Measurements from ENCODE around the gene GOLGB1.

GOLGB1 gene

DNA sequence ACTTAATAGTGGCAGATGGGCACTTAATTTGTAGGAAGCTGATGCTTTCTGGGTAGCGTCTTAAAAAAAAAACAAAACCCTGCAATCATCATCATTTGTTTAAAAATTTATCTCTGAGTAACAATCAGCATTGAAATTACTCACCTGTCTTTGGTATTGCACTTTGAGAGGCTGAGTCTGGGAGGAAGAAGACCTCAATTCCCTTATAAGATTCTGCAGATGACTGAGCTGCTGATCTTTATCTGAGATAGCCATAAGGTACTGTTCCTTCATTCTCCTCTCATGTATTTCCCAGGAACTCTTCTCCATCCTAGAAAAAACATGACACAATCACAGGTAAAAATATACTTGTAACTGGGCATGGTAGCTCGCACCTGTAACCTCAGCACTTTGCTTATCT lies 72.4 kb downstream of the GOLGB1 start:
- no peak for DNase-seq

DNA sequence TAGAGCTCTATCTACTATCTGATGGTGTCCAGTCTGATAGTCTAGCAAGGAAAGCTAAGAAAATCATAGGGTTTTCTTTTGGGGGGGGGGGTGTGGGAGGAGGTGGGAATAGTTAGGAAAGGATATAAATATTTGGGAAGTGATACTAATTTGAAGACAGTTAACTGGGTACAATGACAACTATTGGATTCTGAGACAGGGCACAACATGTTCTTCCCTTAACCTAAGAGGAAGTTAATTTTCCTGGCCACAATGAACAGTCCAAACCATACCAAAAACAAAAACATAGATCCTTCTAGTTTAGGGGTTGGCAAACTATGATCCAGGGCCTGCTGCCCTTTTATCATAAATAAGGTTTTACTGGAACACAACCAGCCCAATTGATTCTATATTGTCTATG lies 78.9 kb downstream of the GOLGB1 start:
- DNase-seq: no peak

DNA sequence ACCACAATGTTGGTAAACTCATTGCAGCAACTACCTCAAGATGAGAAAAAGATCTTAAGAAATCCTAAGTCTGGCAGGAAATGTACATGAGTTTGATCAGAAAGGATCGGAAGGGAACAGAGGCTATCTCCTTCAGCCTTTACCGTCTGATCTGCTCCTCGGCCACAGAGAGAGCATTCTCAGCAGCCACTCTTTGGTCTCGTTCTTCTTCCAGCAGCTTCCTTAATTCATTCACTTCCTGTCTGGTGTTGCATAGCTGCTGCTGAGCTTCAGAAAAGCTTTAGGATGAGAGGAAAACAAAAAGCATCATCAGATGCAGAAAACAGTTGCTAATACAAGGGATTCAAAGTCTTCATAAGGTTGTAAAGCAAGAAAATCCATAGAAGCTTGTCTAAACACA lies 82.2 kb downstream of the GOLGB1 start:
- DNase-seq: peak; percentile 19 to 43

DNA sequence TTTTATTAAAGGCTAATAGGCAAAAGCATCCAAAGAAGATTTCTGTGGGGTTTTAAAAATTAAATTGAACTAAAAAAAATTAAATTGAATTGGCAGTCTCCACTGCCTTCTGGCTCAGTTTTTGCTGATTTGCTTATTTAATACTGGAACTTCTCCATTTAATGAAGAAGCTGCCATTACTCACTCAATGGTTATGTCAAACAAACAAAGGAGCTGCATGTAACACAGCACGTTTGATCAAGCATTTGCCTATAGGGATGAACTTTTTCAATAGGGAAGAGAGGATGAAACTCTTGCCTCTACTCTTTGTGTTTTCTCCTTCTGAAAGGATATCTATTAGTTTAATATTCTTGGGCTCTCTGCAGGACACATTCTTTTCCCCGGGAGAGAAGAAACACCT lies 84.1 kb downstream of the GOLGB1 start:
- DNase-seq: no peak

DNA sequence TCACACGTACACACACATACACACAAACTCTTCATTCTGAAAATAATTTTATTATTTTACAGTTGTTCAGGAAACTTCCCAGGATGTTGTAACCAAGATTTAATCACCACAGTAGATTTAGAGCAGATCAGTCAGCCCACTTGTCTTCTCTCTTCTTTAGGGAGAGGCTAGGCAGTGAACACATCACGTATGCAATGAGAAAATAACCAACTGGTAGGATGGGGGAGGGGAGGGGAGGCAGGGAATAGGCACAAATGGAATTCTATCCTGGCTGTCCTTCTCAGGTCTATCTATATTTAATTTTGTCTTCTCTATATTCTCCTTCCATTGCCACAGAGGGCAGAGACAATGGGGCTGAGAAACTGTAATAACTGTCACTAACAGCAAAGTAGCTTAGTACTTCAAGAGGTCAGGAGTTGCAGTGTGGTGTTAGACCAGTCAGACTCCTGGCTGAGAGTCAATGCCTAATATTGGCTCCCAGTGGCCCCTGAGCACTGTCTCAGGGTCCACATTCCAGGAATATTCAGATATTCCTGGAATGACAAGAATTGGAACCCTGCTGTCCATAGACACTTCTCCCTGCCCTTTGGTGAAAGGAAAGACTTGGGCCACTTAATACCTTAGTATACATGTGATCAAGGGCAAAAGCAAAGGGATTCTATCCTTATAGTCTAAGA lies 86.2 kb downstream of the GOLGB1 start:
- no peak for DNase-seq

DNA sequence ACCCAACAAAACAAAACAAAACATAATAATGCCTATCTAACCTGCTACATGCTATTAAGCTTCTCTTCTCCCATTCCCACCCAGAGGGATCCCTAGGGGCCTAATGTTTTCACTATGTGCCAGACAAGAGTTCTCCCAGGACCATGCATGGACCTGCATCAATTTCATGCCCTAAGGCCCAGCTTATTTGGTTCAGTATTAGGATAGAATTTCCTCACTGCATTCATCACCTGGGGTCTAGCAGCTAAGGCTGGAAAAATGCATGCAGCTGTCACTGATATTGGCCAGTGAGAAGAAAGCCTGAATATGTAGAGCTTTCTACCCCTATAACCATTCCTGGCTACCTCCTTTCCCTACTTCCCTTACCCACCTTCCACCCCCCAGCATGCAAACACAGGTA lies 86.8 kb downstream of the GOLGB1 start:
- DNase-seq: no peak

DNA sequence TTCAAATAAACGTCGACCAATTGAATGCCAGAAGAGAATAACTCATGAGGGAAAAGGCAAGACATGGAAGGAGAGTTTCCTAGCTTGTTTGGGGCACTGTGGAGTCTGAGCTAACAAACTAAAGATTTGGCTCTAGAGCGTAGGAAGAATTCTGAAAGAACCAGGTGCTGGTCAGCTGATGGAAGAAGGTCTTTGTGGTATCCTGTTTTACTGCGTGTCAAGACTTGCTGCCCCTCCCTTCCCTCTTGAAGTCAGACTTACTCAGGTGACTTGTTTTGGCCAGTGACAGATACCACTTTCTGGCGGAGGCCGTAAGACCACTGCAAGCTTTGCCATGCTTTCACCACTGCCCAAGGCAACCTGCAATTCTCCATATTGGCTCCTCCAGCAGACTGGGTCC lies 88.2 kb downstream of the GOLGB1 start:
- no peak for DNase-seq

DNA sequence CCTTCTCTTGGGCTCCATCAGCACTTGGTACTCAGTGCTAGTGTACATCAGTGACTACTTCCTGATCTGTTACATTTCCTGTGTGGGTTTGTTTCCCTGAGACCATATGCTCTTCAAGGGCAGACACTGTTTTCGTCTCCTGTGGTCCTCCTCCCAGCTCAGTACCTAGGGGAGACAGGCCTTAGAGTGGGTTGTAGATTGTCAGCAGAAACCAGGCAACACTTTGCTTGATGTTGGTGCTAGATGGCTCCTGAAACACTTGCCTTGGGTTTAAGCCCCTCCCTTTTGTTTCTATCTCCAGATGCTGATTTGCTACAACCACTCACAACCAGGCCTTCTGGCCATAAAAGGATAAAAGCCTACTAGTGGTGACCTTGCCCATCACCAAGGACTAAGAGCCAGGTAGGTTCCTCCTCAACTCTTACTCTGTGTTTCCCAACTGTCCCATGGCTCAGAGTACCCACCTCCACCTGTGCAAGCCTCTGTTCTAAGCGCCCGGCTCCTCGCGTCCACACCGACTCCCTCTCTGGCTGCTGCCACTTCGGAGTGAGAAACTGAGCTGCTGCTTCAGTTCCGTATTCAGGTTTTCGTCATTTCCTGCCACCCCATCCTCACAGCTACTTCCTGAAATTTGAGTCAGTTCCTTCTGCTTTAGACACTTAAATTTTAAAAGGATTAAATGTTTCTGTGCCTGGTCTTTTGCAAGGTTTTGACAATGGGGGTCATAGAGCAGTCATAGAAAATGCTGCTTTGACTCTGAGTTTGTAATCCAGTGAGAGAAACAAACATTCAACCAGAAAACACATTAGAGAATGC lies 89.0 kb downstream of the GOLGB1 start, which contains the start of gene HCLS1:
Gene HCLS1 (minus strand): TSS at position 548 of the 816 bp plus-strand sequence. CDS start 2,556 bp downstream, outside the sequence.
- DNase-seq: peak; percentile 83

DNA sequence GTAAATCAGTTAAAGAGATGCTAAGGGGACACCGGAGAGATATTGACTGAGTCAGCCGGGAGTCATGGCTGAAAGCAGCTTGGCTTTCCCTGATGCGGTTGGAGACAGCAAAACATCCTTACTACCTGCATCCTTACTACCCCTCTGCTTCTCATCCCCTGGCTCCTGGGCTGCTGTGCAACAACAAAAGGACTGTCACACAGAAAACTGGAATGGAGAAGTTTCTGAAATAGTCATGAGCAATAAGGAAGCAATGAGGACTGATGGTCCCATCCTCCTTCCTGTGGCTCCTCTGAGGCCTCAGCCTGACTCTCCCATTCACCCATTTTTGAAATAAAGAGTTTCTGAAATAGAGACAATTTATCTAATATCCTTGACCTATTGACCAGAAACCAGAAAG lies 90.0 kb downstream of the GOLGB1 start:
- DNase-seq: peak in 1 of 2 donors; percentile 18

DNA sequence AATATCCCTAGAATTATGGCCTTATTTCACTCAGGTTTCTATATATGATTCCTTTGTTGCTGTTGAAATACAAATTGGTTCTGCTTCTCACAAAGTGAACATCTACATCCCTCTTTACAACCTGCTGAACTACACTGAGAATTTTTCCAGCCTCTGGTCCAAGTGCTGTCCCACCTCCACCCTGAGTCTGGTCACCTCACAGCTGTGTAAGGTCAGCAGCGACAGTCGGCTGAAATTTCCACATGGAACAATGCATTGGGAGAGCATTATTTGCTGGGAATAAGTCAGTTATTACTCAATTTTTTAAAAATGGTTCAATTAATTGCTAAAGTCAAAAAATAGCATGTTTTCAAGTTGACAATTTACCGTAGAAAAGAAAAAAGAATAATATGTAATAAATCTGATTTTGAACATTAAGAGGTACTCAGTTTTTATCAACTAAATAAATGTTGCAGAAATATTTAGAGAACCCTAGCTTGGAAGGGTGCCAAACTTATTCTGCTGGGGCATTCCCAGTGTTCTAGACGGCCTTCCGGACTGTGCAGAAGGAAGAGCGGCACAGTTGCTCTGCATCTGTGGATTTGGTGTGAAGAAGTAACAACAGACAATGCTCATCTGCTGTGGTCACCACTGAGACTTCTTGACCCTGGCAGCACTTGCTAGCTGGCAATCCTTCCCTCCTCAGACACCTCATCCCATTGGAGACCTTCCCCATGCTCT lies 90.7 kb downstream of the GOLGB1 start:
- DNase-seq: no peak

DNA sequence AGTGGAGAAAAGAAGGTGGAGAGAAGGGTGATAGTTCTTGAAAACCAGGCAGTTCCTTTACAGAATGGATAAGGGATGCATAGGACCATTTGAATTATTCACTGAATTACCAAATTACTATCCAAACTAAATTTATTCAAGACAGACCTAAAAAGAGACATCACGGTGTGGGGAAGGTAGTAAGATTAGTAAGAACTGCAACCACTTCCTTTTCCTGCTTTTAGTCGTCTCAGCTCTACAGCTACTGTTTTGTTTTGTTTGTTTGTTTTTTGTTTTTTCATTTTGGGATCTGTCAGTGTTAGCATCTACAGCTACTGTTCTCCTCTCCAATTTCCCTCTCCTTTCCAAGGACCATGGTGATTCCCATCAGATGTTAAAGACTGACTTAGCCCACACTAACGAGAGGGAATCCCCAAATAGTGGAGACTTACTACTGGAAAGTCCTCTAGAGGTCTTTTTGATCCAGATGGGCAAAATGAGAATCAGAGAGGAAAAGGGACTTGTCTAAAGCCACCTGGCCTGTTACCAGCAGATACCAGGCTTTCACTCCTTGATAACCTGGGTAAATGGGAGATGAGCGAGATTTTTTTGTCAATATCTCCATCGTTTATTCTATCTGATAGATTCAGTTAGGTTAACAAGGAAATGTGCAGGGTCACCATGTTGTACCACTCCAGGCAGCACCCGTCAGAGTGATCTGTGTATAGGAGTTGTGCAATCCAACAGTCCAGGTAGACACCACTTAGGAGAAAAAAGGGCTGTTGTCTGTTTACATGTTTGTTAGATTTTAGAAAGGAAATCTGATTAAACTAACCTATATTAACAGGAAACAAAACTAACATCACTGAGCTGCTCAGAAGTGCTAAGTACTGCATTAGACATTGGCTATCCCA lies 94.8 kb downstream of the GOLGB1 start:
- no peak for DNase-seq

DNA sequence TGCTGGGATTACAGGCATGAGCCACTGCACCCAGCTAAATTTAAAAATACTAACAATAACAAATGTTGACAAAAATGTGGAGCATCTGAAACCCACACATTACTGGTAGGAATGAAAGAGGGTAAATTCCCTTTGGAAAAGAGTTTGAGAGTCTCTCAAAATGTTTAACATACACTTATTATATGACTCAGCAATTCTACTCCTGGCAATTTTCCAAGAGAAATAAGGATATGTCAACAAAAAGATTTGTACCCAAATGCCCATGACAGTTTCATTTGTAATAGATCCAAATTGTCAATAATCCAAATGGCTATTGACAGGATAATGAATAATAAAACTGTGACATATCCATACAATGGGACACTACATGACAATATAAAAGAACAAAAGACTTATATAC lies 97.9 kb downstream of the GOLGB1 start:
- peak in 1 of 2 donors; percentile 8 for DNase-seq

DNA sequence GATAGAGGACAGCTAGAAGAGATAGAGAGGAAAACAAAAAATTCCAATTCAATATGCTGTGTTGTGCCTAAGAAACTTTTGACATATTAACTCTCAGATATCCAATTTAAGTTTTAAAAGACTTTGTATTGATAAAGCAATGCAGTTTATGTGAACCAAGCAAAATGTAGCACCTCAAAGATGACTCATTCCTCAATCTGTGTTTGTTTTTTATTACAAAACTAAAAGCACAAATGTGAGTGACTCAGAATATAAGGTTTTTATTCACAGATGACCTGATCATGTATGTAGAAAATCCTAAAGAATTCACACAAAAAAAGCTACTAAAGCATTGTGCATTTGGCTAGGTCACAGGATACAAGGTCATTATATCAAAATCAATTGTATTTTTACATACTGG lies 99.9 kb downstream of the GOLGB1 start:
- DNase-seq: no peak

DNA sequence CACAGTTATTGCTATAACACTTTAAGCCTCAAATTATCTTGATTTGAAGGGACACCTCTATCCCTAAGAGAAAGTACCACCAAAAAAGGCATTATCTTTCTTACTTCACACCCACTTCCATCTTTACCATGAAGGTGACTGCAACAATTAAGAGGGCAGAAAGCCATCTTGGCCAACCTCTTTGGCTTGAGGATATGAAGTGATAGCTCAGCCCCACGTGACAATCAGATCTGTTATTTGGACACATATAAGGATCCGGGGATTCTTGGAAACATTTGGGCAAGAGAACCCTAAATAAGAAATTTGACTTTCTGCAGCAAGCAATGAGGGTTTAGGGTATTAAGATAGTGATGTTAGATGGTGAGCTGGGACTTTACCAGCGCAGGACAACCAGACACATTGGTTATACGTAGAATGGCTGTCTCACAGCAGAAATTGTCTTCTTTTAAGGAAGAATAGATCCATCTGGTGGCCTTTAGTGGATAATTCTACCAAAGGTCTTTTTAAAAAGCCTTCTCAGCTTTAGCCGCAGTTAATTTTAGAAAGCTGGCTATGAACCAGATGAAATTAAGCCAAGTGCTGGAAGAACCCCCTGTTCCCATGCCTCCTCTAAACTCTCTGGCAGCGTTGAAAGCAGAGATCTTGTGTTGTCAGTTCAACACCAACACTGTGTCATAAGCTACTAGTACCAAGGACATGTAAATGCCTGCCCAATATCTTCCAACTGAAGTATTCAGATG lies 101.2 kb downstream of the GOLGB1 start:
- no peak for DNase-seq

DNA sequence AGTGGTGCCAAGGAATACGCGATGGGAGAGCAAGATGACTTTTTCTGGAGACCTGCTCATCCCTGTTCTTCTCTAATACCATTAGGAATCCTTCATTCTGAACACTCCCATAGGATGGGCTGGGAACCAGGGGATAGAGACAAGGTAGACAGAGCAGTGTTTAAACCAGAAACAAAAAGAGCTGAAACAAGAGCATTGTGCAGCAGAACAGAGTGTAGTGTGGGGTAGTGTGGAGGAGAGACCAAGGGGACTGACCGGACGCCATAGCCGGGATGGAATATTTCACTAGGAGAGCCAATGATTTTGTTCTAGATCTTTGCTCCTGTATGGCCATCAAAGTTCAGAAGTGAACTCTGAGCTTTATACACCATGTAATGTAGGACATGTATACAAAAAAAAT lies 104.5 kb downstream of the GOLGB1 start:
- DNase-seq: no peak

DNA sequence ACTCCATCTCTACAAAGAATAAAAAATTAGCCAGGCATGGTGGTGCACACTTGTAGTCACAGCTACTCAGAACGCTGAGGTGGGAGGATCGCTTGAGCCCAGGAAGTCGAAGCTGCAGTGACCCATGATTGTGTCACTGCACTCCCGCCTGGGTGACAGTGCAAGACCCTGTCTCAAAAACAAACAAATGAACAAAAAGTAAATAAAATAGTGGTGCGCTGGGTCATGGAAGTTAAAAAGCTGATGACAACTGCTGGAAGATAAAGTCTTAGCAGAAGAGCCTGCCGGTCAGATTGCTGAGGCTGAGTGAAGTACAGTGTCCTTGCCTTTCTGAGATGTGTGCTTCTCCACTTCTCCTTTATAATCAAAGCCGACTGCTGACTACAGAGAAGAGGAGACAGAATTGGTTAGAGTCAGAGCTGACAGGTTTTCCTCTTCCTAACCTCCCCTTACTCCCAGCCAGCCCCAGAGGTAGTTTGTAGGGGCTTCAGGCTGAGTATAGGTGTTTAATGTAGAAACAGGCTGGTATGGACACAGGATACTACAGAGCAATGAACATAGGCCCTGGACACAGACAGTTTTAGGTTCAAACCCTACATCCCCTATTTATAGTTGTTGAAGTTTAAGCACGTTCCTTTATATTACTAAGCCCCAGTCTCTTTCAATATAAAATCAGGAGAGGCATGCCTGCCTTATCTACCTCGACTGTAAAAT lies 106.8 kb downstream of the GOLGB1 start:
- DNase-seq: no peak

DNA sequence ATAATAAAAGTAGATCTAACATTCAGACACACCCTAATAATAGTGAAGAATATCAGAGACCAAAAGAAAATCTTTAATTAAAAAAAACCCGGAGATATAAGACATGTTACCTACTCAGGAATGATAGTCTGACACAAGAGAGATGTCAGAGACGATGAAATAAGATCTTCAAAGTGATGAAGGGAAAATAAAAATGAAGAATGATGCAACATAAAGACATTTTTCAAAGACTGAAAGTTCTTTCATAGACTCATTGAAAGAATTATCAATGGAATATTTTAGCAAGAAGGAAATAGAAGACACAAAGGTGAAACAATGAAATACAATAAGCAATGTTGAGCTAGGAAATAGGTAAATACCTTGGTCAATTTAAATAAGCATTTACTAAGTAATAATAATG lies 108.4 kb downstream of the GOLGB1 start:
- DNase-seq: no peak

DNA sequence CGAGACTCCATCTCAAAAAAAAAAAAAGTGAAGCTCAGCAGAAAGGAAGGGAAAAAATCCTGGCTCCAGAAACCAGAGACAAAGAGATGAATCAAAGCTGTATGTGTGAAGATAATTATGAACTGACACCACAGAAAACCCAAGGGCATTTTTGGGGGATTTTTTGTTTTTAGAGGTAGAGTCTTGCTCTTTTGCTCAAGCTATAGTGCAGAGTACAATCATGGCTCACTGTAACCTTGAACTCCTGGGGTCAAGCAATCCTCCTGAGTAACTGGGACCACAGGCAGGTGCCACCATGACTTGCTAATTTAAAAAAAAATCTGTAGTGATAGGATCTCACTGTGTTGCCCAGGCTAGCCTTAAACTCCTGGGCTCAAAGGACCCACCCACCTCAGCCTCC lies 111.6 kb downstream of the GOLGB1 start:
- peak in 1 of 2 donors; percentile 7 for DNase-seq

DNA sequence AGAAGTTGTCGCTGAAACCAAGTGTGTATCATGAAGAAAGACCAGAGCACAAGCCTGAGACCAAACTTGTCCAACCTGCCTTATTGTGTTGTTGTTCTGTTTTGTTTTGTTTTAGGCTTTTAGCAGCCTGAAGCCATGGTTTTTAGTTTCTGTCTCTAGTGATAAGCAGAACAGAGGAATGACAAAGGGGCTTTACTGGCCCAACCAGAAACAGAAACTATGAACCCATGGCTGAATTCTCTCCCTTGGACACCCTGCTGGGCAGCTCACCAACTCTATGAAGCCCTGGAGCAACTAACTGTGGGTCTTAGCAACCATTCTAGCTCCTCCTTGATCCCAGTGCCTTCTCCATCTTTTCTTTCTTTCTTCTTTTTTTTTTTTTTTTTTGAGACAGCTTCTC lies 119.2 kb downstream of the GOLGB1 start:
- no peak for DNase-seq

DNA sequence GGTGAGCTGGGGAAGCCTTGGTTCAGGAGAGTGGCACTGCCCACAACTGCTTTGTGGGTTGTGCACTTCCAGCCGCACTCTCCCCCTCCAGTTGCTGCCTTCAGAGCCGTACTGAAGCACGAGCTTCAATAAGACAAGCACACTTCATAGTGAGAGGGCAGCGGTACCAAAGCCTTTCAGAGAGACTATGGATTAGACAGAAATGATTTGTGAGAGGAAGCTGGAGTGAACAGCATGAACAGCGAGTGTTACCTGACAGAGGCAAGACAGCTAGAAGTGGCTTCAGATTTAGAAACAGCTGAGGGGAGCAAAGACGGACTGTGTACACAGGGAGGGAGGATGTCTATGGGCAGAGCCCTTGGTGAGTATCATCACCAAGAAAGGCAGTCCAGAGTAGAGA lies 119.9 kb downstream of the GOLGB1 start:
- DNase-seq: no peak

DNA sequence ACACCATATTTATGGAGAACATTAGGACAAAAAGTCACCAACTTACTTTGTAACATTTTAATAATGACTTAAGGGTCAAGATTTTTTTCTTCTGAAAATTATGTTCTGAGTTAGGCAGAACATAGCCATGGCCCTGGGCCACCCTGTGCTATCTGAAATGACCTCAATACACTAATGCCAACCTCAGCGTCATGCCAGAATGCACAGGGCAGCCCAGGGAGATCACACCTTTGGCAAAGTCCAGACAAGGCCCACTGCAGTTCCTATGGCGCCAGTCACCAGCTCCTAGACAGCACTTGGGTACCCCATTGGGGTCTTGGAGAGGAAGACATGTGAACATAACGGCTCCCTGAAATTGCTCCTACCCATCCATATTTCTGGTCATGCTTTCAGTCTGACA lies 121.9 kb downstream of the GOLGB1 start:
- no peak for DNase-seq

All from inflammatory macrophage treated with lipopolysaccharide for 1 hour (primary cell).